MM.1S (cell line): ENCODE results near the gene NCSTN.

Experiments used
- DNase-seq: peaks from one replicate; pipeline ENCODE4 v3.0.0-alpha.2; 2015
- H2AFZ ChIP-seq: fragments of 300-600 bp; sonication (generic); 2 replicates; pipeline ENCODE4 v1.6.0; 2016; ENCODE audit warnings: antibody characterized with exemption, low read length
- H3F3A ChIP-seq: fragments of 300-600 bp; sonication (generic); 2 replicates; pipeline ENCODE4 v1.6.1; 2016; ENCODE audit warnings: mild to moderate bottlenecking, antibody characterized with exemption, low read length, moderate library complexity, mixed read lengths; ENCODE audit not compliant: insufficient read depth
- H3K27ac ChIP-seq: fragments of 300-600 bp; sonication (generic); 2 replicates; pipeline ENCODE4 v1.5.1; 2016; ENCODE audit warnings: mild to moderate bottlenecking, low read length
- H3K27me3 ChIP-seq: fragments of 300-600 bp; sonication (generic); replicated peaks from 2 replicates; pipeline ENCODE4 v1.6.0; 2016; ENCODE audit warnings: low read length; ENCODE audit not compliant: insufficient read depth
- H3K36me3 ChIP-seq: fragments of 300-600 bp; sonication (generic); replicated peaks from 2 replicates; pipeline ENCODE4 v1.6.1; 2016; ENCODE audit warnings: mild to moderate bottlenecking, low read length, mixed read lengths; ENCODE audit not compliant: insufficient read depth
- H3K4me1 ChIP-seq: fragments of 300-600 bp; sonication (generic); 2 replicates; pipeline ENCODE4 v1.6.1; 2016; ENCODE audit warnings: low read length, mixed read lengths
- H3K4me2 ChIP-seq: fragments of 300-600 bp; sonication (generic); 2 replicates; pipeline ENCODE4 v1.6.0; 2016; ENCODE audit warnings: low read depth, low read length
- H3K4me3 ChIP-seq: fragments of 300-600 bp; sonication (generic); 2 replicates; pipeline ENCODE4 v1.5.1; 2016; ENCODE audit warnings: low read length, mixed read lengths
- H3K79me2 ChIP-seq: fragments of 300-600 bp; sonication (generic); 2 replicates; pipeline ENCODE4 v1.6.1; 2016; ENCODE audit warnings: mixed run types, low read length, mixed read lengths
- H3K9ac ChIP-seq: fragments of 300-600 bp; sonication (generic); 2 replicates; pipeline ENCODE4 v1.6.1; 2016; ENCODE audit warnings: low read length, mixed read lengths
- H3K9me2 ChIP-seq: fragments of 300-600 bp; sonication (generic); replicated peaks from 2 replicates; pipeline ENCODE4 v1.6.1; 2016; ENCODE audit warnings: mild to moderate bottlenecking, low read length, mixed read lengths; ENCODE audit not compliant: insufficient read depth
- H3K9me3 ChIP-seq: fragments of 300-600 bp; sonication (generic); replicated peaks from 2 replicates; pipeline ENCODE4 v1.6.1; 2016; ENCODE audit warnings: mild to moderate bottlenecking, low read length, mixed read lengths; ENCODE audit not compliant: insufficient read depth
- H4K20me1 ChIP-seq: fragments of 300-600 bp; sonication (generic); 2 replicates; pipeline ENCODE4 v1.6.1; 2016; ENCODE audit warnings: mild to moderate bottlenecking, low read length, moderate library complexity, mixed read lengths; ENCODE audit not compliant: insufficient read depth
- CTCF ChIP-seq: fragments of 300-600 bp; sonication (generic); IDR thresholded peaks from 2 replicates; pipeline ENCODE4 v1.5.1; 2016; ENCODE audit warnings: antibody characterized with exemption, low read length, mixed read lengths
- EZH2 ChIP-seq: fragments of 300-600 bp; sonication (generic); optimal IDR thresholded peaks from 2 replicates; pipeline ENCODE3; 2017; ENCODE audit warnings: low read depth, mild to moderate bottlenecking, antibody characterized with exemption, low read length, mixed read lengths
- EZH2phosphoT487 ChIP-seq: fragments of 300-600 bp; sonication (generic); IDR thresholded peaks from 2 replicates; pipeline ENCODE4 v1.6.1; 2018; ENCODE audit warnings: antibody characterized with exemption, low read length

Gene NCSTN

DNA sequence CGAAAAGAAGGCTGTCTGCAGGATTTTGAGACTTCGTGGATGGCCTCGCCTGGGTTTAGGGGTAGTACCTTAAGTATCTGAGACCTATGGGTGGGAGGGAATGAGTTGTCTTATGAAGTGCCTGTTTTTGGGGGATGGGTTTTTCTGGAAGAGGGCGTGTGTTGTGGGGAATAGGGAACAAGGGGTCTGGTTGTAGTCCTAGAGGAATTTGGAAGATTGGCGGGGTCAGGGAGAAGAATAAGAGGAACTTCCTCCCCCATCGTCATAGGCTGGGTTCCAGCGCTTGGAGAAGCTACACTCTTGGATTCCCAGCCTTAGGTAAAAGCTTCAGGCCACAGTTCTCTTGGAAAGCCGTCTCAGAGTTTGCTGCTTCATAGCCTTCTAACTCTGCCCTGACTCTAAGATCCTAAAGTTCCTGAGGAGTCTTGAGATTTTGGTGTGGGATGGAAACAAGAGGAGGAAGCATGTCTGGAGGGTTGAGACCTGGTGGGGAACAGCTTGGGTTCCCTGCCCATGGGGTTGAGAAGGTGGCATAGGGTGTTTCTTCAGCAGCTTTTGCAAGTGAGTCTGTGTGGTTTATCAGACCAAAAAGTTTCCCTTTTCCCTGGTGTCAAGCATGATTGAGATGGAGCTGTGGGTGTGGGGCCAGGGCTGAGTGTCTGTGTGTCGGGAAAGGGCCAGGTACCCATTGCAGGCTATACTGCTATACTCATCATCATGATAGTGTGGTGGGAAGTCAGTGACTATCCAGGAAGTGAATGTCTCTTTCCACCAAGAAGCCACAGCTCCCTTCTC is 59.0 kb downstream of the NCSTN start:
- H3K9me3 ChIP-seq = no peaks in the 10 kb centered on the region
- no peak overlapping the region for H3K27ac ChIP-seq
- no peak overlapping the region for H3K9ac ChIP-seq
- H4K20me1 ChIP-seq = no peaks in the 10 kb centered on the region
- H3F3A ChIP-seq = no peaks in the 10 kb centered on the region
- H2AFZ ChIP-seq = no peak overlapping the region
- H3K4me2 ChIP-seq = no peak overlapping the region
- no peak for DNase-seq
- H3K4me1 ChIP-seq = no peaks in the 10 kb centered on the region
- no peaks in the 10 kb centered on the region for H3K36me3 ChIP-seq
- TF ChIP-seq EZH2phosphoT487 (no peak), EZH2 (no peak), CTCF (no peak)
- H3K9me2 ChIP-seq = no peaks in the 10 kb centered on the region
- no peaks in the 10 kb centered on the region for H3K79me2 ChIP-seq
- no peak overlapping the region for H3K4me3 ChIP-seq
- no peaks in the 10 kb centered on the region for H3K27me3 ChIP-seq

- no peaks in the 10 kb centered on the region for H3K36me3 ChIP-seq
- no peaks in the 10 kb centered on the region for H3K79me2 ChIP-seq
- H3K27me3 ChIP-seq = no peaks in the 10 kb centered on the region
- H3K4me1 ChIP-seq = no peaks in the 10 kb centered on the region
- no peak overlapping the region for H2AFZ ChIP-seq
- no peak overlapping the region for H3K4me3 ChIP-seq
- no peak overlapping the region for H3K9ac ChIP-seq
- H3K9me3 ChIP-seq = no peaks in the 10 kb centered on the region
- no peak for TF ChIP-seq EZH2
- no peak for TF ChIP-seq EZH2phosphoT487
- TF ChIP-seq CTCF = no peak
- H4K20me1 ChIP-seq = no peaks in the 10 kb centered on the region
- no peaks in the 10 kb centered on the region for H3F3A ChIP-seq
- no peaks in the 10 kb centered on the region for H3K9me2 ChIP-seq
- H3K27ac ChIP-seq = no peak overlapping the region
- H3K4me2 ChIP-seq = no peak overlapping the region
- no peak for DNase-seq
Observed at GRCh38 chr1:160403244-160403643, 60.1 kb downstream of the NCSTN start.

GRCh38 chr1:160404094-160404493 is 60.9 kb downstream of the NCSTN start:
- Histone ChIP-seq H3K4me3 (no peak overlapping the region), H3K4me2 (no peak overlapping the region), H4K20me1 (no peaks in the 10 kb centered on the region), H3K36me3 (no peaks in the 10 kb centered on the region), H3F3A (no peaks in the 10 kb centered on the region), H3K9ac (no peak overlapping the region), H3K4me1 (no peaks in the 10 kb centered on the region), H3K79me2 (no peaks in the 10 kb centered on the region), H3K9me2 (no peaks in the 10 kb centered on the region), H3K9me3 (no peaks in the 10 kb centered on the region), H3K27me3 (no peaks in the 10 kb centered on the region), H3K27ac (no peak overlapping the region), H2AFZ (no peak overlapping the region)
- TF ChIP-seq EZH2 = no peak
- no peak for TF ChIP-seq CTCF
- TF ChIP-seq EZH2phosphoT487 = no peak
- DNase-seq = no peak
